GM12892 (cell line): ENCODE data around the gene RIGI. TPM values are rescaled to one million over a fixed set of nuclear protein-coding genes. Genes with fewer than 3 reads are reported as not detected.
A peak's percentile ranks its signal among the peaks of the same experiment; 100 is the strongest.

Experiments used
- DNase-seq: peaks from one replicate; pipeline ENCODE4 v3.0.0; 2011; ENCODE audit not compliant: insufficient read length
- FAIRE-seq: peaks from 2 replicates; lab custom pipeline; 2011; peaks lifted over from hg19 to GRCh38; lab: Jason Lieb, UNC
- POLR2A ChIP-seq: IDR thresholded peaks from 2 replicates; pipeline ENCODE4 v1.6.1; 2011; ENCODE audit warnings: low read depth, low read length, control low read depth
- POLR2AphosphoS5 ChIP-seq: IDR thresholded peaks from 2 replicates; pipeline ENCODE4 v1.6.1; 2011; ENCODE audit warnings: low read depth, low read length, control low read depth
- TAF1 ChIP-seq: IDR thresholded peaks from 2 replicates; pipeline ENCODE4 v1.6.1; 2011; ENCODE audit warnings: low read depth, mild to moderate bottlenecking, control low read depth, low read length, borderline replicate concordance
- polyA plus RNA-seq: library from polyadenylated mRNA; unstranded; fragments of >200 nt; gene quantifications from one replicate; pipeline ENCODE4 v1.2.1, GENCODE V29; 2012; ENCODE audit warnings: missing spikeins, inconsistent platforms; ENCODE audit not compliant: missing spikeins

The RIGI gene
- 6.3 TPM for polyA plus RNA-seq

- DNase-seq: no peak
- FAIRE-seq: peak; percentile 97
- no peak for TF ChIP-seq TAF1
- peak; percentile 56; the same call in 1 of the 2 replicates for TF ChIP-seq POLR2A
- 0 out of 2 replicates have a peak, but pooled peaks have one; percentile 47 for TF ChIP-seq POLR2AphosphoS5
These were observed at the start of gene RIGI for GRCh38 chr9:32526041-32526706. TSS of gene RIGI (minus strand) at chr9:32526196. CDS start at chr9:32526166, 30 bp downstream.

- FAIRE-seq (no peak), DNase-seq (no peak)
- TF ChIP-seq TAF1 (no peak), POLR2A (no peak), POLR2AphosphoS5 (no peak)
These were observed 48.9 kb upstream of the RIGI start for GRCh38 chr9:32574858-32575257.

- no peak for FAIRE-seq
- no peak for DNase-seq
- TF ChIP-seq POLR2A (no peak), TAF1 (no peak), POLR2AphosphoS5 (no peak)
These were observed 47.8 kb upstream of the RIGI start for GRCh38 chr9:32573821-32574220.

GRCh38 chr9:32572900-32573523 is 47.0 kb upstream of the RIGI start, which contains the start of gene NDUFB6:
TSS of gene NDUFB6 (minus strand) at chr9:32573159. CDS start at chr9:32573060, 99 bp downstream.
- TF ChIP-seq POLR2A: peak; percentile 87
- no peak for TF ChIP-seq TAF1
- TF ChIP-seq POLR2AphosphoS5: peak; percentile 93
- peak; percentile 63 for DNase-seq
- peak; percentile 99 for FAIRE-seq

GRCh38 chr9:32571969-32572899 is 46.2 kb upstream of the RIGI start:
- DNase-seq: no peak
- peak; percentile 46 for FAIRE-seq
- no peak for TF ChIP-seq POLR2A
- TF ChIP-seq TAF1: no peak
- no peak for TF ChIP-seq POLR2AphosphoS5

GRCh38 chr9:32570262-32570661 is 44.3 kb upstream of the RIGI start:
- no peak for TF ChIP-seq POLR2AphosphoS5
- no peak for TF ChIP-seq POLR2A
- no peak for TF ChIP-seq TAF1
- FAIRE-seq: no peak
- no peak for DNase-seq

GRCh38 chr9:32566770-32567169 is 40.8 kb upstream of the RIGI start:
- no peak for FAIRE-seq
- no peak for TF ChIP-seq POLR2A
- no peak for TF ChIP-seq POLR2AphosphoS5
- TF ChIP-seq TAF1: no peak

GRCh38 chr9:32565967-32566366 is 40.0 kb upstream of the RIGI start:
- DNase-seq: no peak
- no peak for FAIRE-seq
- TF ChIP-seq POLR2AphosphoS5 (no peak), TAF1 (no peak), POLR2A (no peak)

More at GRCh38 chr9:32566770-32567169, 40.8 kb upstream of the RIGI start:
- no peak for DNase-seq

GRCh38 chr9:32558408-32558934 is 32.5 kb upstream of the RIGI start:
- DNase-seq (no peak), FAIRE-seq (peak; percentile 68)
- TF ChIP-seq TAF1: no peak
- no peak for TF ChIP-seq POLR2A
- no peak for TF ChIP-seq POLR2AphosphoS5

- FAIRE-seq (no peak), DNase-seq (no peak)
- TF ChIP-seq POLR2AphosphoS5: no peak
- no peak for TF ChIP-seq POLR2A
- TF ChIP-seq TAF1: no peak
These were observed 28.6 kb upstream of the RIGI start for GRCh38 chr9:32554591-32554990.

GRCh38 chr9:32554107-32554506 is 28.1 kb upstream of the RIGI start:
- DNase-seq: no peak
- TF ChIP-seq POLR2A (no peak), TAF1 (no peak), POLR2AphosphoS5 (no peak)
- no peak for FAIRE-seq
